Adrenal gland (tissue), 12 donors: Measurements from ENCODE around the gene LRFN2. TPM values are rescaled to one million over a fixed set of nuclear protein-coding genes. Genes with fewer than 3 reads are reported as not detected.

Experiments
- DNase-seq, 7 donors: peaks; one replicate each; pipeline ENCODE4 v3.0.0-alpha.2; 2019 to 2020
- H3K27ac ChIP-seq, 5 donors: fragments of 200-600 bp; sonication (generic) in 4 of 5; 1 replicate in 3 of 5; 2 replicates in 2 of 5; pipeline versions ENCODE4 v1.5.1 to v1.8.0; 2016 to 2020; ENCODE audit warnings: mild to moderate bottlenecking in 1 of 5
- H3K27me3 ChIP-seq: fragments of 200-600 bp; 2 replicates; pipeline ENCODE4 v1.8.0; 2021
- H3K36me3 ChIP-seq, 2 donors: fragments of 200-600 bp; replicated peaks in 1 of 2; 1 replicate in 1 of 2; 2 replicates in 1 of 2; pipeline versions ENCODE4 v1.5.1 to v1.8.0; 2018 to 2022
- H3K4me1 ChIP-seq, 2 donors: fragments of 200-600 bp; replicated peaks in 1 of 2; 1 replicate in 1 of 2; 2 replicates in 1 of 2; pipeline versions ENCODE4 v1.5.1 to v1.8.0; 2018 to 2021
- H3K4me3 ChIP-seq, 4 donors: fragments of 200-600 bp; sonication (generic) in 3 of 4; one replicate each; pipeline ENCODE4 v1.5.1; 2016 to 2018
- H3K9me3 ChIP-seq, 3 donors: fragments of 200-600 bp; sonication (generic) in 1 of 3; replicated peaks in 1 of 3; 1 replicate in 2 of 3; 2 replicates in 1 of 3; pipeline versions ENCODE4 v1.5.1 to v1.8.0; 2016 to 2021
- POLR2A ChIP-seq, 2 donors: fragments of 450-650 bp; IDR thresholded peaks; one replicate each; pipeline ENCODE4 v1.6.1; 2017; ENCODE audit warnings: antibody characterized with exemption in 2 of 2, mild to moderate bottlenecking in 2 of 2, moderate library complexity in 1 of 2
- WGBS, 4 donors: extraction: QIAGEN DNeasy Blood & Tissue Kit in 2 of 4; methylation state at CpG; one replicate each; pipeline versions ENCODE4 v1.1.5 to v1.1.7; 2013 to 2017; 5-methylcytosine and 5-hydroxymethylcytosine counted together
- intact Hi-C, 2 donors: fragments of 100-400 bp; cut with DNase I; formaldehyde crosslinking; loops; one replicate each; pipeline versions ENCODE4 v1.14.1 to v1.15.0; 2022 to 2023
- polyA plus RNA-seq, 3 donors: library from polyadenylated mRNA; stranded (reverse); fragments of 200-250 nt in 2 of 3; fragments of 350-450 nt in 1 of 3; fragmentation: Illumina TruSeq in 1 of 3; extraction: RNeasy Lipid Tissue Mini Kit (QIAGEN cat#74804) in 1 of 3; gene quantifications; one replicate each; pipeline ENCODE4 v1.2.3, GENCODE V29; 2013 to 2014
- total RNA-seq, 9 donors: library from RNA; depleted of rRNA in 4 of 9; stranded (reverse); fragments of >200 nt in 4 of 9; fragments of 120-200 nt in 1 of 9; fragmentation: NEBNext Ultra II Directional in 1 of 9; extraction: Animal tissue kit (Norgen Biotek cat#: 25700) in 1 of 9; gene quantifications; one replicate each; pipeline versions ENCODE4 v1.1.0 to v1.2.4, GENCODE V29; 2013 to 2023
- TF ChIP-seq, protein P1 (sequence below), 6 experiments: fragments of 450-650 bp in 4 of 6; fragments of 200-600 bp in 2 of 6; sonication (generic) in 1 of 6; IDR thresholded peaks; 1 replicate in 5 of 6; 2 replicates in 1 of 6; pipeline versions ENCODE4 v1.5.1 to v1.8.0; 2016 to 2021; ENCODE audit warnings: antibody characterized with exemption in 6 of 6, mild to moderate bottlenecking in 2 of 6, moderate library complexity in 1 of 6
- donor health status: healthy with polysubstance abuse.
- donor health status: Bipolar disorder and iron deficiency.
- donor health status: DM: yes; HTN: yes; CAD: no.
- donor health status: DM: no; HTN: no; CAD: no.
- donor health status: DM: no; HTN: no; CAD: no.
- donor health status: DM: yes; HTN: yes; CAD: no.

Gene LRFN2
- total and polyA plus RNA-seq, 12 donors, result 0.03 to 0.74 (median 0.16) TPM; not detected in 3

DNA sequence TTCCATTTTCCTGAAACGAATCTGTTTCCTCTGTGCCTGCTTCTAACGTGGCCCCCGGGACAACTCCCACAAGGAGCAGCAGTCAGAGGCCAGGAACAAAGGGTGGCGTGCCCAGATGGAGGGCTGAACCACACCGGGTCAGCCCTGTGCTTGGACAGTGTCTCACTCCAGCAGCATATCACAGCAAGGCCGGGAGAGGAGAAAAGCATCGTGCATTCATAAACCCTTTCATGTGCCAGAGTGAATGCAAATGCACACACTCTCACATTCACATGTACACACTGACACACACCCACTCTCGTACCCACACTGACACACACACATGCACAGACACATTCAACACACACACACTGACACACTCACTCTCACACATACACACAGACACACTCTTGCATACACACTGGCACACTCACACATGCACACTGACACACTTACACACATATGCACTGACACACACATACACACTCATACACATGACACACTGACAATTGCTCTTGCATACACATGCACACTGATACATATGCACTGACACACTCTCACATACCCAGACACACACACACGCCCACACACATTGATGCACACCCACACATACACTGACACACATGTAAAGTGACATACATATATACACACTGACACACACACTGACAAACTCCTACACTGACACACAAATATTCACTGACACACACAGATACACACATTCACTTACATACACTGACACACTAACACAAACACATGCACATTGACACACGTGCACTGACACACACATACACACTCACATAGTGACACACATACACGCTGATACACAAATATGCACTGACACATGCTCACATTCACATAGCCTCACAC, 237.0 kb downstream of the LRFN2 start:
- Histone ChIP-seq H3K9me3 (no peaks in the 10 kb centered on the region), H3K4me1 (peaks cover 0 to 6% of the 10 kb centered on the region in 2 donors), H3K4me3 (no peak overlapping the region), H3K27ac (no peak overlapping the region), H3K27me3 (no peaks in the 10 kb centered on the region), H3K36me3 (no peaks in the 10 kb centered on the region)
- DNase-seq, result peak in 1 of 7 donors; percentile 14
- intact Hi-C loops, result no loop called here
- WGBS, 4 donors, result 61 to 80% (median 67%) methylated on average over 8 to 11 of the region's 11 CpGs
- TF ChIP-seq, protein P1, sequence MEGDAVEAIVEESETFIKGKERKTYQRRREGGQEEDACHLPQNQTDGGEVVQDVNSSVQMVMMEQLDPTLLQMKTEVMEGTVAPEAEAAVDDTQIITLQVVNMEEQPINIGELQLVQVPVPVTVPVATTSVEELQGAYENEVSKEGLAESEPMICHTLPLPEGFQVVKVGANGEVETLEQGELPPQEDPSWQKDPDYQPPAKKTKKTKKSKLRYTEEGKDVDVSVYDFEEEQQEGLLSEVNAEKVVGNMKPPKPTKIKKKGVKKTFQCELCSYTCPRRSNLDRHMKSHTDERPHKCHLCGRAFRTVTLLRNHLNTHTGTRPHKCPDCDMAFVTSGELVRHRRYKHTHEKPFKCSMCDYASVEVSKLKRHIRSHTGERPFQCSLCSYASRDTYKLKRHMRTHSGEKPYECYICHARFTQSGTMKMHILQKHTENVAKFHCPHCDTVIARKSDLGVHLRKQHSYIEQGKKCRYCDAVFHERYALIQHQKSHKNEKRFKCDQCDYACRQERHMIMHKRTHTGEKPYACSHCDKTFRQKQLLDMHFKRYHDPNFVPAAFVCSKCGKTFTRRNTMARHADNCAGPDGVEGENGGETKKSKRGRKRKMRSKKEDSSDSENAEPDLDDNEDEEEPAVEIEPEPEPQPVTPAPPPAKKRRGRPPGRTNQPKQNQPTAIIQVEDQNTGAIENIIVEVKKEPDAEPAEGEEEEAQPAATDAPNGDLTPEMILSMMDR (IDR thresholded peaks at IDR 0.05), result no peak
- no peak for TF ChIP-seq POLR2A (IDR thresholded peaks at IDR 0.05)

DNA sequence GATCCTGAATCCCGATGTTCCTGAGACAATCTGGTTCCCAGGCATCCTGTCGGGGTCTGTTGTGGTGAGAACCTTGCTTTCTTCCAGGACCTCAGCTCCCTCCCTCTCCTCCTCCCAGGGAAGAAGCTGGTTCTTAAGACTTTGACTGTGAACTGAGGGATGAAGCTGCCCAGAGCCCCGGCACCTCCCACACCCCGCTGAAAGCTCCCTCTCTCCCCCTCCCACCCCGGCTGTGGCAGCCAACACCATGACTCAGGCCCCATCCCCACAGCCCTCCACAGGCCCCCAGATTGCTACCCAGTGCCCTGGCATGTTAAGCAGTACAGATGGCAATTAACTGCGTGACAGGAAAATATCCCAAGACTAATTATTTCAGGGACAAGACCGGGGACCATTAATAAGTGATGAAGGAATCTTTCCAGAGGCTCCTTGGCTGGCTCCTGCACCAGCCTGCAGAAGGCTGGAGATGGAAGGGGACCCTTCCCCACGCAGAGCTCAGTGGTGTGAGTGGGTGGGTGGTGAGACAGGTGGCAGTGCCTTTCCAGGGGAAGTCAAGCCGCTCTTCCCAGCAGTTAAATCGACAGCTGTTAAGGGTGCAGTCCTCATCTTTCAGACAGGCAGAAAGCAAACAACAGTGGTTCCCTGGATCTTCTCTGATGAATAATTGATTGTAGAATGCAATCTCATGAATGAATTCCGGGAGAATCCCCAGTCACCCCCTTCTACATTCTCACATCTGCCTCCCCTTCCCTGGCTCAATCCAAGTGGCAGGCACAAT, 237.9 kb downstream of the LRFN2 start:
- H3K27me3 ChIP-seq, result no peaks in the 10 kb centered on the region
- TF ChIP-seq POLR2A (IDR thresholded peaks at IDR 0.05), result no peak
- TF ChIP-seq, protein P1 (IDR thresholded peaks at IDR 0.05), result no peak
- no peaks in the 10 kb centered on the region for H3K36me3 ChIP-seq
- no peak overlapping the region for H3K27ac ChIP-seq
- peak in 1 of 7 donors; percentile 27 for DNase-seq
- 63 to 90% (median 70%) methylated on average over 8 to 11 of the region's 11 CpGs for WGBS, 4 donors
- no peak overlapping the region for H3K4me3 ChIP-seq
- intact Hi-C loops, result no loop called here
- H3K4me1 ChIP-seq, result peaks cover 0 to 6% of the 10 kb centered on the region in 2 donors
- H3K9me3 ChIP-seq, result no peaks in the 10 kb centered on the region

DNA sequence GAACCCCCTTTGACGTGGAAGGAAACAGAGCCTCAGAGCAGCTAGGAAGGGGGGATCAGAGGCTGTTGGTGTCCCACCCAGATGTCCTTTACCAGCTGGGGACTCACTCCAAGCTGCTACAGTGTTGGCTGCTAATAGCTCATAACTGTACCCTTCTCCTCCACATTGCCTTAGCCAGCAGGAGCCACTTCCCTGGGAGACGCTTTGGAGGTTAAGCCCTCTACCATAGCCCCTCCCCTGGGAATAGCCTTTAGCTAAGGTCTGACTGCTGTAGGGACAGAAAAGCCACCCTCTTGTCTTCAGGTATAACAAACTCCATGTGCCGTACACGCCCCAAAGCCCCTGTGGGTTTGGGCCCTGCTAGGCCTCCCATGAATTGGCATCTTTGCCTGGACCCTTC, 238.6 kb downstream of the LRFN2 start:
- 90 to 94% (median 92%) methylated on average over 3 to 4 of the region's 4 CpGs for WGBS, 4 donors
- Histone ChIP-seq H3K4me3 (no peak overlapping the region), H3K4me1 (peaks cover 0 to 6% of the 10 kb centered on the region in 2 donors), H3K36me3 (no peaks in the 10 kb centered on the region), H3K9me3 (no peaks in the 10 kb centered on the region), H3K27ac (no peak overlapping the region), H3K27me3 (no peaks in the 10 kb centered on the region)
- TF ChIP-seq, protein P1 (IDR thresholded peaks at IDR 0.05), result no peak
- TF ChIP-seq POLR2A (IDR thresholded peaks at IDR 0.05), result no peak
- intact Hi-C loops, result no loop called here
- DNase-seq, result no peak

DNA sequence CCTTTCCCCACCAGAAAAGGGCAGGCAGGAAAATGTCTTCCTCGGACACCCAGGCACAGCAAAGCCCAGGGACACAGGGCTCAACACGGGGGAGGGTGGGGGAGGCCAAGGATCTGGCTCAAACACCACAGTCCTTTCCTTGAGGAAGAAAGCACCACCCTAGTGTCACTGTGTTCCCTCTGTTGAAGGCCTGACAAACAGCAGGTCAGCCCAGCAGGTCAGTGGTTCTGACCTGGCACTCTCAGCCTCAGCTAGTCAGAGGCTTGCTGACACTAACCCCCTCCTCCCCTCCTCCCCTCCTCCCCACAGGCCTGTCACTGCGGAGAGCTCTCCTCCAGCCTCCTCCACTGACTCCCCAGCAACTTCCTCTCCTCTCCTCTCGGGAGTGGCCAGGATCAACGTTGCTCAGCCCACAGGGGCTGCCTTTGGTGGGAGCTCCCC, 239.6 kb downstream of the LRFN2 start:
- Histone ChIP-seq H3K4me1 (peaks cover 0 to 6% of the 10 kb centered on the region in 2 donors), H3K27me3 (no peaks in the 10 kb centered on the region), H3K9me3 (no peaks in the 10 kb centered on the region), H3K4me3 (no peak overlapping the region), H3K27ac (no peak overlapping the region), H3K36me3 (no peaks in the 10 kb centered on the region)
- TF ChIP-seq, protein P1 (IDR thresholded peaks at IDR 0.05), result no peak
- TF ChIP-seq POLR2A (IDR thresholded peaks at IDR 0.05), result no peak
- DNase-seq, result peak in 5 of 7 donors; percentile 13 to 52 (median 22)
- 34 to 49% (median 47%) methylated on average over 2 to 5 of the region's 5 CpGs for WGBS, 4 donors
- intact Hi-C loops, result no loop called here
